Prostate gland (tissue), 2 donors: ENCODE data around the gene SAT2. TPM values are rescaled to one million over a fixed set of nuclear protein-coding genes. Genes with fewer than 3 reads are reported as not detected.

Experiments
- DNase-seq: peaks from one replicate; pipeline ENCODE4 v3.0.0-alpha.2; 2019; ENCODE audit warnings: low spot score
- H3K27ac ChIP-seq, 2 donors: fragments of 200-600 bp; sonication (generic); 2 replicates each; pipeline ENCODE4 v1.5.1; 2017 to 2019
- H3K27me3 ChIP-seq: fragments of 200-600 bp; sonication (generic); replicated peaks from 2 replicates; pipeline ENCODE4 v1.5.1; 2019; ENCODE audit not compliant: insufficient read depth
- H3K36me3 ChIP-seq, 2 donors: fragments of 200-600 bp; sonication (generic); 1 replicate in 1 of 2; 2 replicates in 1 of 2; pipeline versions ENCODE4 v1.5.1 to v1.8.1; 2017 to 2019
- H3K4me1 ChIP-seq: fragments of 200-600 bp; sonication (generic); replicated peaks from 2 replicates; pipeline ENCODE4 v1.5.1; 2019
- H3K4me3 ChIP-seq, 2 donors: fragments of 200-600 bp; sonication (generic); 2 replicates each; pipeline ENCODE4 v1.5.1; 2017 to 2019
- H3K9me3 ChIP-seq: fragments of 200-600 bp; sonication (generic); 2 replicates; pipeline ENCODE4 v1.5.1; 2017
- POLR2A ChIP-seq: fragments of 450-650 bp; IDR thresholded peaks from one replicate; pipeline ENCODE4 v1.6.1; 2016; ENCODE audit warnings: antibody characterized with exemption, mild to moderate bottlenecking
- POLR2AphosphoS5 ChIP-seq: sonication (generic); formaldehyde crosslinking; IDR thresholded peaks from one replicate; pipeline ENCODE4 v1.6.1; 2017; ENCODE audit warnings: antibody characterized with exemption
- WGBS: methylation state at CpG from one replicate; pipeline ENCODE4 v1.1.5; 2018; 5-methylcytosine and 5-hydroxymethylcytosine counted together
- intact Hi-C: fragments of 100-400 bp; cut with DNase I; formaldehyde crosslinking; loops from one replicate; pipeline ENCODE4 v1.14.2; 2022
- total RNA-seq, 2 donors: library from RNA; depleted of rRNA; stranded (reverse); fragments of >200 nt; gene quantifications; one replicate each; pipeline ENCODE4 v1.1.0, GENCODE V29; 2016
- TF ChIP-seq, protein P1 (sequence below), 4 experiments: fragments of 200-600 bp in 2 of 4; fragments of 450-650 bp in 2 of 4; sonication (generic) in 2 of 4; IDR thresholded peaks; 1 replicate in 3 of 4; 2 replicates in 1 of 4; pipeline ENCODE4 v1.5.1; 2016 to 2019; ENCODE audit warnings: antibody characterized with exemption in 4 of 4, mild to moderate bottlenecking in 2 of 4, moderate library complexity in 2 of 4

The SAT2 gene
- total RNA-seq, 2 donors from 2014 or later = 83.3 to 139 TPM

DNA sequence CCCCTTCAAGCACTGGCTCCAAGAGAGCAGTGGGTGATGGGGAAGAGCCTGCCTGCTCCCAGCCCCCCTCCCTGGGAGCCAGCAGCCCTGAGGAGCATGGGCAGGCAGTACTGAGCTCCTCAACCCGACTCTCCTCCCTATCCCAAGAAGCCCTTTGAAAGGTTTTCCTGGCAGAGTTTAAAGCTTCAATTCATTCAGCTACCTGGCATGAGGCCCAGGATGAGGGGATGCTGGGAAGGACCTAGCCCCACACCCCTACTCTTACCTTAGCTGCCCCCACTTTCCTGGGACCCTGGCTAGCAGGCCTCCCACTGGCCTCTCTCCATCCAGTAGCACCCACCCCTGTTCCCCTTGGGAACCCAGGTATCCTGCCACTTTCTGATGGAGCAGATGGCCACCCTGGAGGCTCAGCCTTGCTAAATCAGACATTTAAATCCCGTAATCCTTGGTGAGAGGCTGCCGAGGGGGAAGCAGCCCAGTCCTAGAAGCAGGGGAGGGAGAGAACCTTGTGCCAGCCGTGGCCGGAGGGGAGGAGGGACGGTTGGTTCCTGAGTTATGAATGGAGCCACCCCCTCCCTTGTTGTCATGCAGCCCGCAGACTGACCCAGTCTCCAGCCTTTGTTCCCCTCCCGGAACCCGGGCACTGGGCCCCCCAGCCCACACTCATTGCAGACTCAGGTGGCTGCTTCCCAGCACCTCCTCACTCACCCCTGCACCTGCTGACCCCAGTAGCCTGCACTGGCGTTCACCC, 40.2 kb upstream of the SAT2 start:
- Histone ChIP-seq H3K27me3 (no peaks in the 10 kb centered on the region), H3K27ac (no peak overlapping the region), H3K4me1 (no peaks in the 10 kb centered on the region), H3K9me3 (no peaks in the 10 kb centered on the region), H3K36me3 (peaks cover 4 to 15% of the 10 kb centered on the region in 2 donors), H3K4me3 (no peak overlapping the region)
- no peak for TF ChIP-seq POLR2A
- no peak for TF ChIP-seq POLR2AphosphoS5
- TF ChIP-seq, protein P1, sequence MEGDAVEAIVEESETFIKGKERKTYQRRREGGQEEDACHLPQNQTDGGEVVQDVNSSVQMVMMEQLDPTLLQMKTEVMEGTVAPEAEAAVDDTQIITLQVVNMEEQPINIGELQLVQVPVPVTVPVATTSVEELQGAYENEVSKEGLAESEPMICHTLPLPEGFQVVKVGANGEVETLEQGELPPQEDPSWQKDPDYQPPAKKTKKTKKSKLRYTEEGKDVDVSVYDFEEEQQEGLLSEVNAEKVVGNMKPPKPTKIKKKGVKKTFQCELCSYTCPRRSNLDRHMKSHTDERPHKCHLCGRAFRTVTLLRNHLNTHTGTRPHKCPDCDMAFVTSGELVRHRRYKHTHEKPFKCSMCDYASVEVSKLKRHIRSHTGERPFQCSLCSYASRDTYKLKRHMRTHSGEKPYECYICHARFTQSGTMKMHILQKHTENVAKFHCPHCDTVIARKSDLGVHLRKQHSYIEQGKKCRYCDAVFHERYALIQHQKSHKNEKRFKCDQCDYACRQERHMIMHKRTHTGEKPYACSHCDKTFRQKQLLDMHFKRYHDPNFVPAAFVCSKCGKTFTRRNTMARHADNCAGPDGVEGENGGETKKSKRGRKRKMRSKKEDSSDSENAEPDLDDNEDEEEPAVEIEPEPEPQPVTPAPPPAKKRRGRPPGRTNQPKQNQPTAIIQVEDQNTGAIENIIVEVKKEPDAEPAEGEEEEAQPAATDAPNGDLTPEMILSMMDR (IDR thresholded peaks at IDR 0.05) = no peak
- intact Hi-C loops = no loop called here
- DNase-seq = no peak
- 41% methylated on average over 10 of the region's 10 CpGs for WGBS

- Histone ChIP-seq H3K9me3 (no peaks in the 10 kb centered on the region), H3K27ac (no peak overlapping the region), H3K27me3 (no peaks in the 10 kb centered on the region), H3K36me3 (no peaks in the 10 kb centered on the region), H3K4me1 (no peaks in the 10 kb centered on the region), H3K4me3 (no peak overlapping the region)
- no peak for DNase-seq
- TF ChIP-seq POLR2A (no peak), POLR2AphosphoS5 (no peak)
- TF ChIP-seq, protein P1 (IDR thresholded peaks at IDR 0.05) = no peak
- intact Hi-C loops = no loop called here
- 50% methylated on average over 10 of the region's 10 CpGs for WGBS
These were observed 29.5 kb upstream of the SAT2 start for GRCh38 chr17:7656958-7657609.

DNA sequence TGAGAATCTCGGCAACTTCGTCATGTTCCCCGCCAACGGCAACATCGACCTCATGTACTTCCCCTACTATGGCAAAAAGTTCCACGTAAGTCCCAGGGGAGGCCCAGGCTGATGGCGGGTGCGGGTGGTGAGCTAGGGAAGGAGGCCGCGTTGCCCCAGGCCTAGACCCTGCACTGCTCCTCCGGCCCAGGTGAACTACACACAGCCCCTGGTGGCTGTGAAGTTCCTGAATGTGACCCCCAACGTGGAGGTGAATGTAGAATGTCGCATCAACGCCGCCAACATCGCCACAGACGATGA, 27.9 kb upstream of the SAT2 start:
- no peak overlapping the region for H3K4me3 ChIP-seq
- no peak overlapping the region for H3K27ac ChIP-seq
- H3K9me3 ChIP-seq = no peaks in the 10 kb centered on the region
- no peak for DNase-seq
- no peaks in the 10 kb centered on the region for H3K36me3 ChIP-seq
- TF ChIP-seq POLR2AphosphoS5 (no peak), POLR2A (no peak)
- TF ChIP-seq, protein P1 (IDR thresholded peaks at IDR 0.05) = no peak
- H3K27me3 ChIP-seq = no peaks in the 10 kb centered on the region
- no peaks in the 10 kb centered on the region for H3K4me1 ChIP-seq
- WGBS = 94% methylated on average over 17 of the region's 17 CpGs
- intact Hi-C loops = no loop called here

DNA sequence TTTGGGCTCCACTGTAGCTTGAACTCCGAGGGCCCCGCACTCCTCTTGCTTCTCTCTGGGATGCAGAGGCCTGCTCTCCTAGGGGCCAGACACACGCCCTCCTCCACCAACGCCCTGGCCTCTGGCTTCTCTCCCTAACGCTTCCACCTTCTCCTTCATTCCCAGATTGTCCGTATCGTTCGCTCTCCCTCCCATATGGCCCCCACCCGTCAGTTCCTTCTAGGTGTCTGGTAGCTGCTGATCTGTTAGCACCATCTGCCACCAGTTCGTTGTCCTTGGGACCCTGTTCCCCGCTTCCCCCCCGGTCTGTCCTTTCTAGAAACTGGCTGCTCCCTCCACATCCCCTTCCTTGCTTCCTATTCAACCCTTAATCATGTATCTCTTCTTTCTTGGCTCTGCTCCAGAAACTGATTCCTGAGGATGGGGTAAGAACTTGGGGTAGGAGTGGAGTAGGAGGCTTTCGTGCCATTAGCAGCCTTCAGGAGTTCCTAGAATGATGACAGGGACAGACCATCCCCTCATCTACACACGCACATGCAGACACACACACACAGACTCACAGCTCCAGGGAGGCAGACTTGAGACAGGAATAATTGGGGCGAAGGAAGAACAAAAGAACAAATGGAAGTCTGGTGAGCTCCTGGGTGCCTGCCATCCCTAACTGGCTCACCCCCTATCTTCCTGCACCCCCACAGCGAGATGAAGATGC, 27.4 kb upstream of the SAT2 start:
- Histone ChIP-seq H3K9me3 (no peaks in the 10 kb centered on the region), H3K4me1 (no peaks in the 10 kb centered on the region), H3K27me3 (no peaks in the 10 kb centered on the region), H3K27ac (no peak overlapping the region), H3K4me3 (no peak overlapping the region), H3K36me3 (no peaks in the 10 kb centered on the region)
- 73% methylated on average over 16 of the region's 16 CpGs for WGBS
- DNase-seq = no peak
- intact Hi-C loops = no loop called here
- TF ChIP-seq, protein P1 (IDR thresholded peaks at IDR 0.05) = no peak
- TF ChIP-seq POLR2AphosphoS5 (no peak), POLR2A (no peak)
